Measurements from ENCODE around the gene COL20A1.

The COL20A1 gene

GRCh38 chr20:63309261-63310071 lies 16.5 kb downstream of the COL20A1 start:
- FAIRE-seq = no peak

- no peak for FAIRE-seq
These were observed 17.4 kb downstream of the COL20A1 start for GRCh38 chr20:63310265-63310991.

GRCh38 chr20:63311186-63311832 lies 18.3 kb downstream of the COL20A1 start:
- FAIRE-seq = no peak

- FAIRE-seq = no peak
These were observed 18.9 kb downstream of the COL20A1 start for GRCh38 chr20:63311833-63312243.

GRCh38 chr20:63312273-63312672 lies 19.3 kb downstream of the COL20A1 start:
- FAIRE-seq = no peak

DNA sequence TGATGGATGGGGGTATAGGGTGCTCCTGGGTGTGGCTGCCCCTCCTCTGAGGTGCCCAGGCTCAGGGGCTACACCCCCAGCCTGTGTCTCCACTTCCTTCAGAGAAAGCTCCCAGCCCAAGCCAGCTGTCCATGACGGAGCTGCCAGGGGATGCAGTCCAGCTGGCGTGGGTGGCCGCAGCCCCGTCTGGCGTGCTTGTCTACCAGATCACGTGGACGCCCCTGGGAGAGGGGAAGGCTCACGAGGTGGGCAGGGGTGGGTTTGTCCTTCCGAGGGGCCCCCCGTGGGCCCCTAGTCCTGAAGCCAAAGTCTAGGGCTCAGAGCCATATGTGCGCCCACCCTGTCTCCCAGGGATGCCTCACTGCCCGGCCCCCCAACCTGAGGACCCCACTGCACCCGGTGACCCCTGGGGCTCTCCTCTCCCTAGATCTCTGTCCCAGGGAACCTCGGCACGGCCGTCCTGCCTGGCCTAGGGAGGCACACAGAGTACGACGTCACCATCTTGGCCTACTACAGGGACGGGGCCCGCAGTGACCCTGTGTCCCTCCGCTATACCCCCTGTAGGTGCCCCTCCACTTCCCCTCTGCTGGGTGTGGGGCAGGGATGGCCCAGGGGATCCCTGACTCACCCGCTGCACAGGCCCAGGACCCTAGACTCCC lies 19.8 kb downstream of the COL20A1 start:
- no peak for FAIRE-seq

DNA sequence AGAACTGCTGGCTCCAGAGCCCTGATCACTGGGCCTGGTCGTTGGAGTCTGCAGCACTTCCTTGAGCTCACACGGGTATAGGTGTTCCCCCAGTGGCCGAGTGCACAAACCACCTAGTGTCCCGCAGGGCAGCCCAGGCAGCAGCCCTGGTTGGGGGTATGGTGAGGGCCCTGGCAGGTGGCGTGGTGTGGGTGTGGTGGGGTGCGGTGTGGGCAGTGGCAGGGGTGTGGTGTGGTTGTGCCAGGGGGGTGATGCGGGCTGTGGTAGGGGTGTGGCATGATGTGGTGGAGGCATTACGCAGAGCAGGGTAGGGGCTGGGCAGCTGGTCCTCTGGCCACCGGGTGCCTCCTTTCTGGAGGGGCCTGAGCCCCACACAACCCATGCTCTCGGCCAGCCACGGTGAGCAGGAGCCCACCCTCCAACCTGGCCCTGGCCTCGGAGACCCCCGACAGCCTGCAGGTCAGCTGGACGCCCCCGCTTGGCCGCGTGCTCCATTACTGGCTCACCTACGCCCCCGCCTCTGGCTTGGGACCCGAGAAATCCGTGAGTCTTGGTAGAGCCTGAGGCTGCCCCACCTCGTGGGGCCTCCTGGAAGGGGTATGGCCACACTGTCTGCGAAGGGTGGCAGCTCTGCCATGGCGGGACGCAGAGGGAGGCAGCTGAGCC lies 20.5 kb downstream of the COL20A1 start:
- no peak for FAIRE-seq

GRCh38 chr20:63314015-63314471 lies 21.1 kb downstream of the COL20A1 start:
- no peak for FAIRE-seq

DNA sequence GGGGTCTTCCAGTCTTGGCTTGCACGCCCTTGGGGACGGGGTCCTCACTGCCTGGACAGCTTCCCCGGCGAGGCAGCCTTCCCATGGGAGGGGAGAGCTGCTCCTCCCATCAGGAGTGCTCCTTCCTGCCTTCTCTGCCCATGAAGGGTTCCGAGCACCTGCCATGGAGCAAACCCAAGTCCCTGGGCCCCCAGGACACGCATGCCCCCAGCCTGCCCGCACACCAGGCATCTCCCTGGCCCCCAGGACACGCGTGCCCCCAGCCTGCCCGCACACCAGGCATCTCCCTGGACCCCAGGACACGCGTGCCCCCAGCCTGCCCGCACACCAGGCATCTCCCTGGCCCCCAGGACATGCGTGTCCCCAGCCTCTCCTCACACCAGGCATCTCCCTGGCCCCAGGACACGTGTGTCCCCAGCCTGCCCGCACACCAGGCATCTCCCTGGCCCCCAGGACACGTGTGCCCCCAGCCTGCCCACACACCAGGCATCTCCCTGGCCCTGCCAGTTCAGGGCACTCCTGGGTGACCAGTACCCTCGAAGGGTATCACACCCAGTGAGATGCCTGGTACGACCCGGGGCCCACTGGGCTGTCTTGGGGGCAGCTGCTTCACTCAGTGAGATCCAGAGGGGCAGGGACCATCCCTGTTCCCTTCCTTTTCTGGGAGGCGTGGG lies 21.7 kb downstream of the COL20A1 start:
- no peak for FAIRE-seq

DNA sequence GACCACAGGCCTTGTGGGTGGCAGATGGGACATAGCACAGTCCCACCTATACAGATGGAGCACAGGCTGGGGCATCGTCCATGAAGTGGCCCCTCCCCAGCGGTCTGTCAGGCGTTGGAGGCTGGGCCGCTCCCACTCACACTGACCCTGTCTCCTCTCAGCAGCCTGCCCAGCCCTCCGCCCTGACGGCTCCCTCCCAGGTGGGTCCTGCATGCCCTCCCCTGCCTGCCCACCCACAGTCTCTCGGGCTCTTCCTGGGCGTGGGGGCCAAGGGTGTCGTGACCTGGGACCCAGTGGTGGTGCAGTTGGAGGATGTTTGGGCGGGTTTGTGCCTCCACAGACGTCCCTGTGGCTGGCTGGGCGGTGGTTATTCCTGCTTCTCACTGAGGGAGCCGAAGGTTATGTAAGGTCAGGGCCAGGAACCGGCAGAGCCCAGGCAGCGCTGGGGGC lies 22.3 kb downstream of the COL20A1 start:
- no peak for FAIRE-seq

DNA sequence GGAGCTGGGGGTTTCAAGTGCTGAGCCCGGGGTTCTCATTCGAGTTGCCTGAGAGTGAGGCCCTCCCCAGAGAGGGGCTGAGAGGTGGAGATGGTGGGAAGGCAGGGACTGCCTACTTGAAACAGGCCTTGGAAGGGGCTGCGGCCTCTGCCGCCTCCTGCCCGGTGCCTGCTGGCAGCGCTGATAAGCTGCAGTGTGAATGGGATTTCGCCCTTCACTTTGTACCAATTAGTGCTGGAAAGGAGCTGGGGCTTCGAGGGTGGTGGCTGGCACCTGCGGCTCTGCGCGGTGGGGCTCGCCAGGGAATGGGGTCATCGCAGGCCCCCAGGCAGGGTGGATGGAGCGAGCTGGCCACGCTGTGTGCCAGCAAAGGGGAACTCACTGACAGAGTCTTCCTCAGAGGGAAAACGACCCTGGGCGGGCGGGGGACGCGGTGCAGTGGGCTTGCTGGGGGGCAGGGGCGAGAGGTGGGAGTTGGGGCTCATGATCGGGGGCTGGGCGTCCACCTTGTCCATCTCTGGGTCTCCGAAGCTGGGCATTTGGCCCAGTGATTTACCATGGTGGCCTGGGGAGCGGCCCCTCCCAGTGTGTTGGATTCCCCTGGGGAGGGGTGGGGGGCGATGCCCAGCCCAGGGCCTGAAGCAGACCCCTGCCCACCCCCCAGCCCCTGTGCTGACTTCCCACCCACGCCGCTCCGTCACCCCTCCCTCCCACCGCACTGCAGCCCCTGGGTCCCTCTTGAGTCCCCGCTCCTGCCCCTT lies 22.9 kb downstream of the COL20A1 start:
- FAIRE-seq = no peak

GRCh38 chr20:63316502-63316921 lies 23.5 kb downstream of the COL20A1 start:
- FAIRE-seq = no peak

- FAIRE-seq = no peak
These were observed 24.1 kb downstream of the COL20A1 start for GRCh38 chr20:63317061-63317460.

GRCh38 chr20:63317601-63318291 lies 24.8 kb downstream of the COL20A1 start:
- no peak for FAIRE-seq

- FAIRE-seq = no peak
These were observed 25.6 kb downstream of the COL20A1 start for GRCh38 chr20:63318391-63319163.

DNA sequence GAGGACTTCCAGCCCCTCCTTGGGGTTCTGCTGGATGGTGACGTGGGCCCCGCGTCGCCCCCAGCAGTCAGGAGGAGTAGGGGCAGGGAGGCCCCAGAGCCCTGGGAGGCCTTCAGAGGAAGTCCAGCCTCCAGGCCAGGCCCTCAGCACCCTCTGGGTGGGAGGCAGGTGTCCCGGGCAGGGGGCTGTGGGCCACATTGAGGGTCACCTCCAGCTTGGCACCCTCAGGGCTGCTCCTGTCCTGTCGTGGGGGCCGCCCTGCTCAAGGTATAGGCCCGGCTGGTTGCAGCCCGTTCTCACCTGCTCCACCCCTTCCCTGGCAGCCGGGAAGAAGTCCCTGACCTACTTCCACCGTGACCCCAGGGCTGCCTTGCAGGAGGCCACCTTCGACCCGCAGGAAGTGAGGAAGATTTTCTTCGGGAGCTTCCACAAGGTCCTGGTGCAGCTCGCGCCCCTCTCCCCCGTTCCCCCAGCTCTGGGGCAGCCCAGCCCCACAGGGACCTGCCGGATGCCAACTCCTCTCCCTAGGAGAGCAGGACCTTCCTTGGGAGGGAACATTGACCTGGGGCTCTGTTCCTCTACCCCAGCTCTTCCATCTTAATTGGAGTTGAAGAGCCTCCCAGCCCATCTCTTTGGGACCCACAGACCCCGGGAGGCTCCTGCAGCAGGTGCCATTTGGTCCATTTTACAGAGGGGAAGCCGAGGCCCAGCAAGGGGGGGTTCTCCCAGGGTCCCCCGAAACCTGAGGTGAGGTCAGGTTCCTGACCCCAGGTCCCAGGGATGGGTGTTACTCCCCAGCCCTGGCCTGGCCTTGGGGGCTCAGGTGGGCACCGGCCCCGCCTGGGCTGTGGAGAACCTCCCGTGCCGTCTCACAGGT lies 26.4 kb downstream of the COL20A1 start:
- no peak for FAIRE-seq

- FAIRE-seq = no peak
These were observed 27.1 kb downstream of the COL20A1 start for GRCh38 chr20:63320041-63320511.

GRCh38 chr20:63320616-63321147 lies 27.7 kb downstream of the COL20A1 start:
- FAIRE-seq = no peak

Measured in colon (tissue), 2 donors.